WTC11 (cell line): ENCODE results near the gene TMC6.

ENCODE experiments used
- ATF2 ChIP-seq: sonication (generic); formaldehyde crosslinking; IDR thresholded peaks from 2 replicates; pipeline ENCODE4 v1.8.1; 2022; ENCODE audit warnings: low read depth, missing genetic modification reagents, borderline replicate concordance
- CBFB ChIP-seq: sonication (generic); formaldehyde crosslinking; IDR thresholded peaks from 2 replicates; pipeline ENCODE4 v1.8.1; 2022; ENCODE audit warnings: mild to moderate bottlenecking, low read depth, missing genetic modification reagents
- CTCF ChIP-seq: fragments of 200-600 bp; IDR thresholded peaks from 2 replicates; pipeline ENCODE4 v1.8.0; 2022; ENCODE audit warnings: antibody characterized with exemption
- E2F1 ChIP-seq: sonication (generic); formaldehyde crosslinking; IDR thresholded peaks from 2 replicates; pipeline ENCODE4 v1.8.0; 2022; ENCODE audit warnings: mild to moderate bottlenecking, missing genetic modification reagents
- FOXK1 ChIP-seq: sonication (generic); formaldehyde crosslinking; IDR thresholded peaks from 2 replicates; pipeline ENCODE4 v1.8.0; 2022; ENCODE audit warnings: mild to moderate bottlenecking, moderate library complexity, missing genetic modification reagents
- GRHL2 ChIP-seq: fragments of 250-450 bp; sonication (Bioruptor Pico); IDR thresholded peaks from 2 replicates; pipeline ENCODE4 v1.8.0; 2022; ENCODE audit warnings: mild to moderate bottlenecking, moderate library complexity; ENCODE audit not compliant: insufficient replicate concordance, severe bottlenecking
- IRF2 ChIP-seq: sonication (generic); formaldehyde crosslinking; IDR thresholded peaks from 2 replicates; pipeline ENCODE4 v1.8.0; 2022; ENCODE audit warnings: low read depth, missing genetic modification reagents, borderline replicate concordance
- JAZF1 ChIP-seq: fragments of 250-450 bp; sonication (Bioruptor Pico); IDR thresholded peaks from 2 replicates; pipeline ENCODE4 v1.9.0; 2021; ENCODE audit warnings: moderate library complexity, mild to moderate bottlenecking, inconsistent platforms
- MAX ChIP-seq: sonication (generic); formaldehyde crosslinking; IDR thresholded peaks from 2 replicates; pipeline ENCODE4 v1.8.0; 2022; ENCODE audit warnings: mild to moderate bottlenecking, missing genetic modification reagents
- MXD4 ChIP-seq: fragments of 250-450 bp; sonication (Bioruptor Pico); IDR thresholded peaks from 2 replicates; pipeline ENCODE4 v1.8.0; 2021; ENCODE audit warnings: mild to moderate bottlenecking, moderate library complexity, borderline replicate concordance
- USF2 ChIP-seq: sonication (generic); formaldehyde crosslinking; IDR thresholded peaks from 2 replicates; pipeline ENCODE4 v1.8.1; 2023; ENCODE audit warnings: mild to moderate bottlenecking, missing genetic modification reagents, moderate library complexity
- ZBTB21 ChIP-seq: sonication (generic); formaldehyde crosslinking; IDR thresholded peaks from 2 replicates; pipeline ENCODE4 v1.8.1; 2023; ENCODE audit warnings: mild to moderate bottlenecking, missing genetic modification reagents, borderline replicate concordance

GRCh38 chr17:78111727-78112517, 16.6 kb downstream of the TMC6 start:
- TF ChIP-seq USF2 (CRISPR knock-in tag) = no peak
- TF ChIP-seq ZBTB21 (CRISPR knock-in tag) = no peak
- TF ChIP-seq CTCF = no peak
- no peak for TF ChIP-seq ATF2 (CRISPR knock-in tag)
- TF ChIP-seq MAX (CRISPR knock-in tag) = no peak
- no peak for TF ChIP-seq JAZF1 (CRISPR knock-in tag)
- no peak for TF ChIP-seq CBFB (CRISPR knock-in tag)
- TF ChIP-seq FOXK1 (CRISPR knock-in tag) = no peak
- TF ChIP-seq MXD4 (CRISPR knock-in tag) = no peak
- no peak for TF ChIP-seq E2F1 (CRISPR knock-in tag)
- no peak for TF ChIP-seq IRF2 (CRISPR knock-in tag)
- no peak for TF ChIP-seq GRHL2 (CRISPR knock-in tag)
